ENCODE results near the gene GPR171. TPM values are rescaled to one million over a fixed set of nuclear protein-coding genes. Genes with fewer than 3 reads are reported as not detected.
A peak's percentile ranks its signal among the peaks of the same experiment; 100 is the strongest.
"Not testable (repeated sequence)": the region's sequence is repeated elsewhere in the genome, so short reads cannot be mapped to it uniquely, and the experiment has no call there.

GPR171 gene
- total RNA-seq, 4 donors from 2014 or later: 4.9 to 11.0 (median 7.3) TPM

GRCh38 chr3:151232991-151233390 is 30.0 kb upstream of the GPR171 start:
- Histone ChIP-seq H3K27me3 (no peaks in the 10 kb centered on the region), H3K4me1 (peaks cover 0 to 11% (median 2%) of the 10 kb centered on the region in 4 donors), H3K27ac (no peak overlapping the region), H3K36me3 (no peaks in the 10 kb centered on the region), H3K4me3 (no peak overlapping the region), H3K9me3 (no peaks in the 10 kb centered on the region)
- no peak for DNase-seq
- TF ChIP-seq CTCF (IDR thresholded peaks at IDR 0.05): no peak
- no peak for TF ChIP-seq POLR2A (IDR thresholded peaks at IDR 0.05)

GRCh38 chr3:151232403-151232802 is 29.4 kb upstream of the GPR171 start:
- not testable (repeated sequence) for DNase-seq, H3K27ac ChIP-seq, H3K36me3 ChIP-seq, H3K4me3 ChIP-seq, H3K27me3 ChIP-seq, H3K9me3 ChIP-seq
- peaks cover 0 to 13% (median 4%) of the 10 kb centered on the region in 4 donors for H3K4me1 ChIP-seq

GRCh38 chr3:151230646-151231045 is 27.6 kb upstream of the GPR171 start:
- Histone ChIP-seq H3K36me3 (no peaks in the 10 kb centered on the region), H3K27me3 (no peaks in the 10 kb centered on the region), H3K9me3 (no peaks in the 10 kb centered on the region), H3K4me3 (no peak overlapping the region), H3K27ac (peak overlapping the region in 1 of 4 donors; percentile 39), H3K4me1 (peaks cover 0 to 13% (median 4%) of the 10 kb centered on the region in 4 donors)
- DNase-seq: no peak
- TF ChIP-seq CTCF (IDR thresholded peaks at IDR 0.05): no peak
- no peak for TF ChIP-seq POLR2A (IDR thresholded peaks at IDR 0.05)

GRCh38 chr3:151228666-151229040 is 25.6 kb upstream of the GPR171 start:
- no peak for TF ChIP-seq CTCF (IDR thresholded peaks at IDR 0.05)
- no peak for TF ChIP-seq POLR2A (IDR thresholded peaks at IDR 0.05)
- Histone ChIP-seq H3K27me3 (no peaks in the 10 kb centered on the region), H3K4me1 (peaks cover 0 to 13% (median 4%) of the 10 kb centered on the region in 4 donors), H3K27ac (peak overlapping the region in 2 of 4 donors; percentile 1 to 28), H3K9me3 (no peaks in the 10 kb centered on the region), H3K4me3 (no peak overlapping the region), H3K36me3 (no peaks in the 10 kb centered on the region)
- no peak for DNase-seq

GRCh38 chr3:151227807-151228665 is 25.0 kb upstream of the GPR171 start:
- no peaks in the 10 kb centered on the region for H3K36me3 ChIP-seq
- H3K27me3 ChIP-seq: no peaks in the 10 kb centered on the region
- H3K4me3 ChIP-seq: no peak overlapping the region
- TF ChIP-seq CTCF (IDR thresholded peaks at IDR 0.05) (peak; percentile 78 to 93 (median 88)), POLR2A (IDR thresholded peaks at IDR 0.05) (no peak)
- DNase-seq: peak; percentile 67 to 92 (median 73)
- H3K9me3 ChIP-seq: no peaks in the 10 kb centered on the region
- peaks cover 0 to 13% (median 4%) of the 10 kb centered on the region in 4 donors for H3K4me1 ChIP-seq
- peak overlapping the region in 2 of 4 donors; percentile 28 to 41 for H3K27ac ChIP-seq

GRCh38 chr3:151227266-151227806 is 24.3 kb upstream of the GPR171 start:
- peak overlapping the region in 1 of 4 donors; percentile 41 for H3K27ac ChIP-seq
- no peaks in the 10 kb centered on the region for H3K27me3 ChIP-seq
- H3K4me1 ChIP-seq: peaks cover 0 to 13% (median 4%) of the 10 kb centered on the region in 4 donors
- H3K36me3 ChIP-seq: no peaks in the 10 kb centered on the region
- H3K4me3 ChIP-seq: no peak overlapping the region
- TF ChIP-seq POLR2A (IDR thresholded peaks at IDR 0.05): no peak
- H3K9me3 ChIP-seq: no peaks in the 10 kb centered on the region
- DNase-seq: no peak

Measured in Peyer's patch (tissue), 4 donors.